KOPT-K1 (cell line): ENCODE measurements around the gene MRNIP.

Experiments used
- H3K27ac ChIP-seq: fragments of 200-600 bp; sonication (generic); 2 replicates; pipeline ENCODE4 v1.5.1; 2016; ENCODE audit warnings: antibody characterized with exemption, mild to moderate bottlenecking, low read depth, low read length; ENCODE audit not compliant: poor library complexity, severe bottlenecking
- H3K36me3 ChIP-seq: fragments of 200-600 bp; sonication (generic); 2 replicates; pipeline ENCODE4 v1.5.1; 2017; ENCODE audit warnings: antibody characterized with exemption, mild to moderate bottlenecking, low read length, moderate library complexity; ENCODE audit not compliant: insufficient read depth
- H3K9me3 ChIP-seq: fragments of 200-600 bp; sonication (generic); 2 replicates; pipeline ENCODE4 v1.5.1; 2017; ENCODE audit warnings: antibody characterized with exemption, low read length, mild to moderate bottlenecking; ENCODE audit not compliant: insufficient read depth, poor library complexity, severe bottlenecking

Gene MRNIP

DNA sequence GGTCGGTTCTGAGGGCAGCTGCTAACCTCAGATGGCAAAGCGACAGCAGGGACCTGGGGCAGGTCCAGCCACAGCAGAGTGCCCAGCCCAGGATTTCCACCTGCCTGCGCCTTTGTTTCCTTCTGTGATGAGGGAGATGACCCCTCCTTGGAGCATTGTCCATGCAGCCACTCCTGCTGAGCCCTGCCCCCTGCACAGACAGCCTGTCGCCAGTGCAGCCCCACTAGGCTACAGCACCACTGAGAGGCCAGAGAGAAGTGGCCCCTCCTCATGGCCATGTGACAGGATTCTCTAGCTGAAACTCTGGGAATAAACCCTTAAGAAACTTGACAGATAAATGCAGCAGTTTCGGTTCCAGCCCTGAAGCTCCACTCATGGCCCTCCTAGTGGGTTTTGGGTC is 10.5 kb upstream of the MRNIP start:
- peaks cover 86% of the 10 kb centered on the region for H3K36me3 ChIP-seq
- no peak overlapping the region for H3K27ac ChIP-seq
- no peaks in the 10 kb centered on the region for H3K9me3 ChIP-seq

DNA sequence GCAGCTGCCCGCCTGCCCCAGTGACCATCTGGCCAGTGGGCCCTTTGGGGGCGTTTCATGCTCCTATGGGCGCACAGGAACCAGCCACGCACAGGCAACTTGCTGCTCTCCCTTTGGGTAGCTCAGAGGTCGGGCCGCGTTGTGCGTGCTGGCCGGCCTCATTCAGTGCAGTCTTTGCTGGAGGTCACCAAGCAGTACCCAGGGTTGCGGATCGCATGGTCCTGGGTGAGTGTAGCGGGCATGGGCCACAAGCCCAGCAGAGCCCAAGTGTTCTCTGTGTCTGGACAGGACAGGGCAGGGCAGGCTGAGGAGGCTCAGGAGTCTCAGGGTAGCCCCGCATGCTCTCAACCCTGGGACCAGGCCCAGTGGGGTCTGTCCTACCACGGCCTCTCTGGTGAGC is 9.9 kb upstream of the MRNIP start:
- Histone ChIP-seq H3K9me3 (no peaks in the 10 kb centered on the region), H3K27ac (no peak overlapping the region), H3K36me3 (peaks cover 86% of the 10 kb centered on the region)

DNA sequence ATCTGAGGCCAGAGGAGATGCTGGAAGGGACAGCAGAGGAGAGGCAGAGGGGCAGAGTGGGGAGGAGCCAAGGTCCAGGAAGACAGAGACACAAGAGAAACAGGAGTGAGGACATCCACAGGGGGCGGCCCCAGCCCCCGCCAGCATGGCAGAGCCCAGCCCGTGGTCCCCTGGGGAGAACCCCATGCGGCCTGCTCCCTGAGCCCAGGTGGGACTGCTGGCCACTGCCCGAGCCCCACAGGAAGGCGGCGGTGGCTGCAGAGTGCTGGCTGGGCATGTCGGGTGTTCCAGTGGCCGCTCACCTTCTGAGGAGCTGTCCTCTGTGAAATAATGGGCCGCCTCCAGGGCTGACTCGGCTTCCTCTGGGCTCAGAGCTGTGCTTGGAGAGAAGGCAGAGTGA is 8.9 kb upstream of the MRNIP start:
- H3K27ac ChIP-seq: no peak overlapping the region

DNA sequence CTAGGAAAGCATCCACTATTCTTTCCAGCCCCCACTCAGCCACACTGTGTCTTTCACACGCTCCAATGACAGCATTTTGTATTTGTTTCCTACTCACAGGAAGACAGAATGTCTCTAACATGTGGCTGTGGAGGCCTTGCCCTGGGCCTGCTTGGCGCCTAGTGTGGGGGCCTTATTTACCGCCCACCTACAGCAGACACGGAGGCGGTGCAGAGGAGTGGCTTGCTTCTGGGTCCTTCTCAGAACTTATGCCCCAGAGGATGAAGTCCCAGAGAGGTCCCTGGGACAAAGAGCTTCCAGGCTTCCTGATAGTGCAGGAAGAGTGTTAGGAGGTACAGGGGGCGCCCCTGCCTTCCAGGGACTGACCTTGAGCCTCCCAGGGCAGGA is 8.5 kb upstream of the MRNIP start:
- H3K36me3 ChIP-seq: peaks cover 86% of the 10 kb centered on the region
- H3K27ac ChIP-seq: no peak overlapping the region
- peaks cover 5% of the 10 kb centered on the region for H3K9me3 ChIP-seq

More for the DNA sequence above, 8.9 kb upstream of the MRNIP start:
- Histone ChIP-seq H3K9me3 (peaks cover 1% of the 10 kb centered on the region), H3K36me3 (peaks cover 86% of the 10 kb centered on the region)

DNA sequence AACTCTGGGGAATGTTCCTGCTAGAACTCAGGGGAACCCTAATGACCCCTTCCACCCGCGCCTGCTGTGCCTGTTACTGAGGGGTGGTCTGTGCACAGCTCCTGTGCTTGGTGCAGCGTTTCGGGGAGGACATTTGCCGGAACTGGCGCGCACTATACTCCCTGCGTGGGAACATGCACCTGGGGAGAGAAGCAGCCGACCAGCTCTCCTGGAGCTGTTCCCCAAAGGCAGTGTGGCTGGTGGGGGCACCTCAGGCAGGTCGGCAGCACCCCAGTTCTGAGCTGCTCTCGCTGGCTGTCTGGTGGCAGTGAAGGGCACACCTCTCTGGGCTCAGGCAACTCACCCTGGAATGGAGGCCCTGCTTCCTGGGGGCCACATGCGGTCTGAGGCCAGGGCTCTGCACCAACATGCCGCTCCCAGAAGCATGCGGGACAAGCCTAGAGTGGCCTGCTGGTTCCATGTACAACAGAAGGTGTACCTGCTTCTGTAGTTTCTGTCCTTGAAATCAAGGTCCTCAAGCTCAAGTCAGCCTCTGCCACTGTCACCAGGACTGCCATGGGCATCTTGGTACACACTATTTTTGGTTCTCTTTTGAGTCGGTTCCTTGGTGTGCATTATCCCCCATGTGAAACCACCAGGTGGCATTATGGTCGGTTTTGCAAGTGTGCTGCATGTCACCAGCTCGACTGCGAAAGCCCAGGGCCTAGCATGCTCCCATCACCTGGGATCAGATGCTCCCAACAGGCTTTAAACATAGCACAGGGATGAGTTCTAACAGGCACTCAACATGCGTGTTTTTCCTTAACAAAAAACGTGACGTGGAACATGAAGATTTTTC is 7.8 kb upstream of the MRNIP start:
- H3K36me3 ChIP-seq: peaks cover 85% of the 10 kb centered on the region
- H3K27ac ChIP-seq: no peak overlapping the region
- H3K9me3 ChIP-seq: peaks cover 5% of the 10 kb centered on the region

DNA sequence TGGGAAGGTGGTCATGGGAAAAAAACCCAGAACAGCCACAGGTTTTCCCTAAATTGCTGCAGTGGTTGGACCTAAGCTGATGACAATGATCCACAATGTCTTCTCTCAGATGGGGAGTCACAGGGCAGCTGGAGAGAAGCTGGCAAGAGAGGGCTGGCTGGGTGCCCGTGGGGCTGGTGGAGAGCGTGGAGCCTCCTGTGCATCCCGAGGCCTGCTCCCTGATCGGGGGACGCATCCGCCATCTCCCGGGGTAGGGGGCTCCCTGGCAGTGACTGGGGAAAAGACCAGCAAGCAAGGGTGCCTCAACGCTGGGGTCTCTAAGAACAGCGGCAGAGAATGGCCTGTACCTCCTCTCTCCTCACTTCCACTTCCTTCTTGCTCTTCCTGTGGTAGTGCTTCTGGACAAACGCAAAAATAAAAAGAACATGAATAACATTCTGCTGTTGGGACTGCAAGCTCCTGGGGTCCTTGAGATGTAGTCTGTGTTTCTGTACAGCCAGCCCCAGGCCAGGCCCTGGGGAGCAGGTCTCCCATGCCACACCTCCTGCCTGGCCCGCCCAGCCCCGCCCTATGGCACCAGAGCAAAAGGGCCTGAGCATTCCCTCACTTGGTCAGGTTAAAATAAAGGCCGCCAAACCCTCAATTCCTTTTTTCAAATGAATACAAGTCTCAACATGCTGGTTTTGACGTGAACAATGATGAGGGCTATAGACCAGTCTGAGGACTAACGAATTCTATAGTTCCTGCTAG is 7.0 kb upstream of the MRNIP start:
- peaks cover 5% of the 10 kb centered on the region for H3K9me3 ChIP-seq
- peaks cover 77% of the 10 kb centered on the region for H3K36me3 ChIP-seq
- no peak overlapping the region for H3K27ac ChIP-seq

DNA sequence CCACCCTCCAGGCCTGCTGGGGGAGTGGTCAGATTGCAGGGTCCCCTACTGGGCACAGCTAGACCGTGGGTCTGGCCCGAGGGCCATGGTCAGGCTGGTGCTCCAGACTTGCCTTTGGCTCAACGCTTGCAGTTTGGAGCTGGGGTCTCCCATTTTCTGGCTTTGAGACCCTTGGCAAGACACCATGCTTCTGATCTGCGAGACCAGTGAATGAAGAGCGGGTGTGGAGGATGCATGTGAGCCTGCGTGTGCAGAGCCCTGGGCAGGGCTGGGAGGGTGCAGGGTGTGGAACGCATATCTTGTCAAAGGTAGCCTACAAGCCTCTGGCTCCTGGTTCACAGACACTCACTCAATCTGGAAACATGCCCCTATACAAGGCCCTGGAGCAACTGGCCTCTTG is 6.1 kb upstream of the MRNIP start:
- no peak overlapping the region for H3K27ac ChIP-seq
- H3K9me3 ChIP-seq: peaks cover 5% of the 10 kb centered on the region
- peaks cover 67% of the 10 kb centered on the region for H3K36me3 ChIP-seq

DNA sequence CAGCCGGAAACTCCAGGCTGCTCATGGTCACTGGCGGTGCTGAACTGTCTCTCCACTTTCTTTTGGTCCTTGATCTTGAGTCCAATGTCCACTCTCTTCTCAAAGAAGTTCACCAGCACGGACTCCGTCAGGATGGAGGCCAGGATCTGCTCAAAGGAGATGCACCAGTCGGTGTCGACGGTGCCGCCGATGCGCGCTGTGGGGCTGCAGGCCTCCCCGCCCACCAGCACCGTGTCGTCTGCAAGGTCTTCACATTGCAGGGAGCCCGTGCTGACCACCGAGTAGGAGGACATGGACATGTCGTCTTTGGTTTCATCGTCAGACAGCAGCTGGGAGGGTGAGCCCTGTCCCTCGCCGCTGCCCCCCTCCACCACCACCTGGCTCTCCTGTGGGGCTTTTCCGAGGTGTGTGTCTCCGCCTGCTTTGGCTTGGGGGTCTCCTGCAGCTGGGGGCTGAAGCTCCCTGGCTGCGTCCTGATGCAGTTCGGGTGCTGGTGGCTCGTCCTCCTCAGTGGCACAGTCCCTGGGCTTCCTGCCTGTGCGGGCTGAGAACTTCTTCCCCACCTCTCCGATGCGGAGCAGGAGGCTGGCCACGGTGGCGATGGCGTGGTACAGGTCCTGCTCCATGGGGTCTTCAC is 5.0 kb upstream of the MRNIP start:
- Histone ChIP-seq H3K36me3 (peaks cover 56% of the 10 kb centered on the region), H3K27ac (no peak overlapping the region), H3K9me3 (peaks cover 5% of the 10 kb centered on the region)

DNA sequence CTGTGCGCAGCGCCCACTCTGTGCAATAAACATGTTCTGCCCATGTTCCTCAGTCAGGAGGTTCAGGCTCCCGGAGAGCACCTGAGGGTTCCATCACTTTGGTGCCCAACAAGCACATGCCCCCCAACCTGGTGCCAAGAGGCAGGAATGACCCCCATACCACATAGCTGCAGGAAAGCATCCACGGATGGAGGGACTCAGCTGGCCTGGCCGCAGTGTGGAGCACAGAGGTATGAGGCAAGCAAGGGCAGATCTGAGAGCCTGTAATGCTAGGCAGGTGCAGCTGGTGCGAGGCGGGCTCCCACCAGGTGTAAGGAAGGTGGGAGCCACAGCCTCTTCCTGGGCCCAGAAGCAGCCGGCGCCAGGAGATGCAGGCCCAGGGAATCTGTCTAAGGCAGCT is 4.3 kb upstream of the MRNIP start:
- peaks cover 5% of the 10 kb centered on the region for H3K9me3 ChIP-seq
- H3K36me3 ChIP-seq: peaks cover 51% of the 10 kb centered on the region
- H3K27ac ChIP-seq: no peak overlapping the region

DNA sequence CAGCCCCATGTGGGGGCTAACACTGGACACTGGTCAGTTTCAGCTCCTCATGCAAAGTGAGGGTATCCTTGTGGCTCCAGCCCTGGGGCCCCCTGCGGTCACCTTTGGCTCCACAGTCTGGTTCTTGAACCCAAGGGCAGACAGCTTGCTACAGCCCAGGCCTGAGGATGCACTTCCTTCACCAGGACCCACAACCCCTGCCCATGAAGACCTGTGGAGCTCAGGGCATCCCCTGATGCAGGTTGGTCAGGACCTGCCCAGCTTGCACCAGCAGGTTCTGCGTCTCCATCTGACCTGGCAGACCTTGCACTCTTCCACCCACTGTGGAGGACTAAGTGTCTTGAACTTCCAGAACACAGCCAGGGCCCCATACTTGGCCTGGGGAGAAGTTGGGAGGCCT is 3.7 kb upstream of the MRNIP start:
- peaks cover 50% of the 10 kb centered on the region for H3K36me3 ChIP-seq

DNA sequence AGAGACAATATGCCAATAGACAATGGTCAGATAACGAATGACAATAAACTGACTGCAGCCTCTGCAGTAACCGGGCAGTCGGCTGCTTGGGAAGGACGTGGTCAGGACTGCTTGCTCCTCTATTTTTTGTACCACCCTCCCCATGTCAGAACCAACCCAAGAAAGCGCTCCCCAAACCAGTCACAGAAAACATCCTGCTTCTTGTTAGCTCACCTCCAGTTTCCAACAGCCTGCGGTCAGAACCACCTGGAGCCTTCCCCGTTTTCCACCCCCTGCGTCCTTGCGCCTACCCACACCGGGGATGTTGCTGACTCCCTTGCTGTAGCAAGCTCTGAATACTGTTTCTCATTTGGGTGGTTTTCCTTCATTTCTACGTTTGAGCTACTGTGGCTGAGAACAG is 1.7 kb upstream of the MRNIP start:
- Histone ChIP-seq H3K36me3 (peaks cover 34% of the 10 kb centered on the region), H3K27ac (no peak overlapping the region), H3K9me3 (peaks cover 5% of the 10 kb centered on the region)

More for the DNA sequence above, 3.7 kb upstream of the MRNIP start:
- Histone ChIP-seq H3K27ac (no peak overlapping the region), H3K9me3 (peaks cover 5% of the 10 kb centered on the region)

DNA sequence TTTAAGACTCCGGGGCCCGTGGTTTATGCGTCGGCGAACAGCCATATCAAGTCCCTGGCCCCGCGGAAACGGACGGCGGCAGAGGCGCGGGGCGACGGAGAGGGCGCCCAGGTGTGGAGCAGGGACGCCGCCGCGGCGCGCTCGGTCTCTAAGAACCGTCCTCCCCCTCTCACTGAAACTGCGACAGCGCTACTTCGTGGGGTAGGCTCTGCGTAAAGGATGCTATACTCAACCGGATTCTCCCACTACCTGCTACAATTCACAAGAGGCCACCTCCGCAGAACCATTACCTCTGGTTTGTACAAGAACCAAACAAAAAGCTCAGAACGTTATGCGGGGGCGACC is 404 bp downstream of the MRNIP start:
- peak overlapping the region; percentile 63 for H3K27ac ChIP-seq
- H3K9me3 ChIP-seq: peaks cover 5% of the 10 kb centered on the region
- peaks cover 16% of the 10 kb centered on the region; the same call in 1 of the 2 replicates for H3K36me3 ChIP-seq

DNA sequence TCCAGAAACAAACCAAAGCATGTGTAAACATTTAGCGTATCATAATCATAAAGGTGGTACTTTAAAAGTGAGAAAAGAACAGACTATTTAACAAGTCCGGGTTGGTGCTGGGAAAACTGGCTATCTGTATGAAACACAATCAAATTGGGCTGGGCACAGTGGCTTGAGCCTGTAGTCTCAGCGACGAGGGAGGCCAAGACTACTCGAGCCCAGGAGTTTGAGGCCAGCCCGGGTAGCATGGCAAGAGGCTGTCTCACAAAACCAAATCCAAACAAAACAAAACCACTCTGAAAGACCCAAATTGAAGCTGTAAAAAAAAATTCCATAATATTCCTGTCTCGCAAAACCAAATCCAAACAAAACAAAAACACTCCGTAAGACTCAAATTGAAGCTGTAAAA is 4.3 kb downstream of the MRNIP start:
- peaks cover 36% of the 10 kb centered on the region for H3K36me3 ChIP-seq
- H3K27ac ChIP-seq: no peak overlapping the region
- H3K9me3 ChIP-seq: no peaks in the 10 kb centered on the region

DNA sequence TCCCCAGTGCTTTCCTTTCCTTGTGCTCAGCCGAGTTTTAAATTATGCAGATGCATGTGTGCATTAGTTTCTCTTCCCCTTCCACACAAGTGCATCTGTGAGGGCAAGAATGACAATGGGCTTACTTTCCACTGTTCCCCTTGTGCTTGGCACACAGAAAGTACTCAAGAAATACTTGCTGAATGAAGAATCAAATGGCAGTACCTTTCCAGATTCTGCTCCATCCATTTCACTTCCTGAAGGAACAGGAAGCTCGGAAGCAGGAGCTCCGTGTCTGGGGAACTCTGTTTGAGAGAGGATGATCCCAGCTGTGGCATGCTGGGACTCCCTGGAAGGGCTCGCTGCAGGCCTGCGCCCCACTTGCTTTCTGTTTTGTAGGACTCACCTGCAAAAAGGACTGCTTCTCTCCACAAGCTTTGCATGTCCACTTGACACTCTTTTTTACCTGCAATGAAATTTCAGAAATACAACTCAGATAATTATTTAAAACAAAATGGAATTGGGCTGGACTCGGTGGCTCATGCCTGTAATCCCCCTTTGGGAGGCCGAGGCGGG is 5.5 kb downstream of the MRNIP start:
- no peak overlapping the region for H3K27ac ChIP-seq
- H3K36me3 ChIP-seq: peaks cover 46% of the 10 kb centered on the region
- no peaks in the 10 kb centered on the region for H3K9me3 ChIP-seq

DNA sequence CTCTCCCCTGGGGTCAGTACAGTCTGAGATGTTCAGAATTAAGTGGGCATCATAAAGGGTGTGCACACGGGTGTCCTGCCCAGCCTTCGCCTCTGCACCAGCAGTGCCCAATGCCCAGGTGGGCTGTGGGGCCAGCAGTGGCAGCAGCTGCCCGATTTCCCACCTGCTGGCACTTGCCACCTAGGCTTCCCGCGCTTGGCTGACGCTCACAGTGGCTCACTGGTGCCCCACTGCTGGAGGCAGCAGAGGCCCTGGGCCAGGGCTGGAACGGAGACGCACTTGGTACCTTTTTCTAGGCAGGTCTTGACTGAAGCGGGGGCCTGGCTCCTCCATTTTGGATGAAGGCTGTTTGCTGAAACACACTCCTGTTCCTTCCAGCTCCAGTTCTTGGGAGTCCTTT is 17.0 kb downstream of the MRNIP start:
- peaks cover 11% of the 10 kb centered on the region for H3K9me3 ChIP-seq
- no peak overlapping the region for H3K27ac ChIP-seq
- peaks cover 38% of the 10 kb centered on the region for H3K36me3 ChIP-seq
